HG02870 (cell line): ENCODE measurements around the gene COL5A1.

Experiments
- ATAC-seq: cut with Tn5 transposase; IDR thresholded peaks from one replicate; pipeline ENCODE4 v1.9.1; 2021; ENCODE audit warnings: mild to moderate bottlenecking, moderate library complexity; ENCODE audit not compliant: unreplicated experiment

The COL5A1 gene

DNA sequence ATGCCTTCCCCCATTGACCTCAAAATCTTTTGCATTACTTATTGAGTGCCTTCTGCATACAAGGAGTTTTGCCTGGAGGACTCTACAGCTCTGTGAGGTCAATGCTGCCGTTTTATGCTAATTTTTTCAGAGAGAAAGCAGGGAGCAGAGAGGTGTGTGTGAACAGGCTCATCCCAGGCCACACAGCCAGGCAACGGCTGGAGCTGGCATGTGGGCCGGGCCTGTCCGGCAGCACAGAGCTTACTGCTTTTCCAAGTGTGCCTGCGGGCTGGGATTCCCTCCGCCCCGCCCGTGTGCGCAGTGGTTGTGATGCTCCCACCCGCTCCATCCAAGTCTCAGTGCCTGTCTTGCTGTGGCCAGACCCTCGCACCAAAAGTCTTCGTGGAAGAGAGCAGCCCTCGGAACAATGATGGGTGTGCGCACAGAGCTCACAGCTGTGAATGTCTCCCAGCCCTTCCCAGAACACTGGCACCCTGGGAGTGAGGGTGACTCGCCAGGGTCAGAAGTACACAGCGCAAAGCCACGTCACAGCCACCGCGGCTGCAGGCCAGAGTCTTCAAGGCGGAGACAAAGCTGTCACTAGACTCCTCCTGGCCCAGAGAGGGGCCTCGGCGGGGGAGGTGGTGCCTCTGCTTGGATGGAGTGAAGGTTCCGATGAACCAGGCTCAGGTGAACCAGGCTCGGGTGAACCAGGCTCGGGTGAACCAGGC lies 82.8 kb downstream of the COL5A1 start:
- no peak for ATAC-seq

GRCh38 chr9:134724912-134725604 lies 83.5 kb downstream of the COL5A1 start:
- no peak for ATAC-seq

GRCh38 chr9:134725605-134725940 lies 84.0 kb downstream of the COL5A1 start:
- no peak for ATAC-seq

- ATAC-seq = no peak
Observed at GRCh38 chr9:134726026-134726721, 84.6 kb downstream of the COL5A1 start.

GRCh38 chr9:134726722-134727034 lies 85.1 kb downstream of the COL5A1 start:
- no peak for ATAC-seq

DNA sequence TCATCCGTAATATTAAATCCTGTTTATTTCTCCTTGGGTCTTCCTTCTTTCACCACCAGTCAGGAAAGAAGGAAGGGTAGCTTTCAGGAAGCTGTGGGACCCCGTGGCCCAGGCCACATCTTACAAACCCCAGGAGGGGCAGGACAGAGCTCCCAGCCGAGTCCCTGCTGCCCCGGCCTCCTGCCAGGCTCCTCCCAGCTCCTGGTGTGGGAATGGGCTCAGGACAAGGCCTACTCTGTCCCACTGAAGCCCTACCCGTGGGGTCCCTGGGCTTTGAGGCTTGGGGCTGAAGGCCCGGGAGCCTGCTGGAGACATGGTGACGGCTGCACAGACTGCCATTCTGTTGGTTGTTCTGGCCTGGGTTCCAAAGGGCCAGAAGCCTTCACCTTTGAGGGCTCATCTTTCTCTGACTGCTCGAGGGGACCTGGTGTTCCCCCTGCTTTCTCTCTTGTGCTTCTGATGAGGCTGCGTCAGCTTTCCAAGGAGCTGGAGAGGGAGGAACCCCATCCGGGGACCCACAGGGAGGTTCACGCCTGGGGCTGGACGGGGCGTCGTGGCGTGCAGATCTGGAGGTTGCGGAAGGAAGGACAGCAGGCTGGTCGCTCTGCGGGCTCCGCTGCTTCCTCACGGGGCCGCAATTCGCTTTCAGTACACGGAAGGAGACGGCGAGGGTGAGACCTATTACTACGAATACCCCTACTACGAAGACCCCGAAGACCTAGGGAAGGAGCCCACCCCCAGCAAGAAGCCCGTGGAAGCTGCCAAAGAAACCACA lies 86.6 kb downstream of the COL5A1 start:
- ATAC-seq = no peak

- ATAC-seq = no peak
Observed at GRCh38 chr9:134728801-134729495, 87.3 kb downstream of the COL5A1 start.

GRCh38 chr9:134730011-134730760 lies 88.6 kb downstream of the COL5A1 start:
- ATAC-seq = no peak

DNA sequence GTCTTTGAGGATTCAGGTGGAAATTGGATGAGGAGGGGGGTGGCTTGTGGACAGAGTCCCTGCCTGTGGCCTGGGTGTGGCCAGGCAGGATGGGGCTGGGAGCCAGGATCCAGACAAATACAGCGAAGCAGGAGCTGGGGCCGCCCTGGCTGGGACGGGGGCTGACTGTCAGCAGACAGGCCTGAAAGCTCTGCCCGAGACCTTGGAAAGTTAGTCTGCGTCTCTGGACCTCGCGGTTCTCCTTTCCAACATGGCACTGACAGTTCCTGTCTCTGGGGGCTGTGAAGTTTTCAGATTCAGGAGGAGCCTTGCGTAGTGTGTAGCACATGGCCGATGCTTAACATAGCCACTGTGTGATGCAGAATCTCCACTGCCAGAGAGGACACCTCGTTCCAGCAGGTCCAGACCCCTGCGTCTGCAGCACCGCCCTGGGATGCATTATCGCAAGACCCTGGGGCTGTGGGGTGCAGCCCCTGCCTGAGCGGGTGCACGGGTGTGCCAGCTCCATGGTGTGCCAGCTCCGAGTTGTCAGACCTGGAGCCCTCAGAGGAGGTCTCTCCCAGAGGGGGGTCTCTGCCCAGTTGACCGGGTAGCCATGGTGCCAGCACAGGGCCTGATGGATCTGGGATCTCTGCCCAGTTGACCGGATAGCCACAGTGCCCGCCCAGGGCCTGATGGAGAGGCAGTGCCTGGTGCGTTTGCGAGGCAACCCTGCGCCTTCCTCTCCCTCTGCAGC lies 89.3 kb downstream of the COL5A1 start:
- ATAC-seq = no peak

GRCh38 chr9:134731497-134732391 lies 90.1 kb downstream of the COL5A1 start:
- no peak for ATAC-seq

GRCh38 chr9:134732392-134733110 lies 90.9 kb downstream of the COL5A1 start:
- ATAC-seq = no peak

- ATAC-seq = no peak
Observed at GRCh38 chr9:134733480-134734232, 92.1 kb downstream of the COL5A1 start.

GRCh38 chr9:134734270-134734669 lies 92.7 kb downstream of the COL5A1 start:
- ATAC-seq = no peak

GRCh38 chr9:134735441-134736175 lies 94.0 kb downstream of the COL5A1 start:
- ATAC-seq = no peak

- no peak for ATAC-seq
Observed at GRCh38 chr9:134736791-134737497, 95.3 kb downstream of the COL5A1 start.
